TTC549 (cell line): ENCODE data around the gene MRPL43.
A peak's percentile ranks its signal among the peaks of the same experiment; 100 is the strongest.

Experiments used
- FAIRE-seq: peaks from 2 replicates; lab custom pipeline; 2012; peaks lifted over from hg19 to GRCh38; lab: Jason Lieb, UNC

The MRPL43 gene

GRCh38 chr10:101002456-101002855 lies 15.2 kb upstream of the MRPL43 start:
- no peak for FAIRE-seq

GRCh38 chr10:101001659-101002035 lies 14.3 kb upstream of the MRPL43 start:
- FAIRE-seq = no peak

GRCh38 chr10:101000915-101001658 lies 13.8 kb upstream of the MRPL43 start:
- FAIRE-seq = no peak

- no peak for FAIRE-seq
Observed at GRCh38 chr10:101000127-101000914, 13.0 kb upstream of the MRPL43 start.

- FAIRE-seq = no peak
Observed at GRCh38 chr10:100999742-101000126, 12.4 kb upstream of the MRPL43 start, which contains the start of gene LZTS2. Gene LZTS2, plus strand, starts transcription at chr10:100999808. Its CDS starts 2,731 bp downstream, at chr10:101002539.

- FAIRE-seq = no peak
Observed at GRCh38 chr10:100998991-100999741, 11.9 kb upstream of the MRPL43 start.

GRCh38 chr10:100998183-100998990 lies 11.1 kb upstream of the MRPL43 start:
- no peak for FAIRE-seq

GRCh38 chr10:100997360-100998182 lies 10.3 kb upstream of the MRPL43 start:
- no peak for FAIRE-seq

- no peak for FAIRE-seq
Observed at GRCh38 chr10:100996678-100997359, 9.5 kb upstream of the MRPL43 start.

- no peak for FAIRE-seq
Observed at GRCh38 chr10:100995181-100995580, 7.9 kb upstream of the MRPL43 start.

GRCh38 chr10:100993986-100994708 lies 6.8 kb upstream of the MRPL43 start:
- FAIRE-seq = peak; percentile 36

GRCh38 chr10:100989088-100989487 lies 1.8 kb upstream of the MRPL43 start:
- no peak for FAIRE-seq

- no peak for FAIRE-seq
Observed at GRCh38 chr10:100988166-100988565, 869 bp upstream of the MRPL43 start.

GRCh38 chr10:100987685-100988049 lies 370 bp upstream of the MRPL43 start:
- no peak for FAIRE-seq

GRCh38 chr10:100986623-100986951 lies 710 bp downstream of the MRPL43 start:
- FAIRE-seq = no peak

GRCh38 chr10:100985336-100985735 lies 2.0 kb downstream of the MRPL43 start:
- no peak for FAIRE-seq

GRCh38 chr10:100984672-100985177 lies 2.6 kb downstream of the MRPL43 start:
- FAIRE-seq = no peak

GRCh38 chr10:100983868-100984671 lies 3.2 kb downstream of the MRPL43 start:
- no peak for FAIRE-seq
